SU-DHL-6 (cell line): ENCODE data around the gene EPHA6.

Experiments
- H2AFZ ChIP-seq: fragments of 200-600 bp; sonication (generic); 2 replicates; pipeline ENCODE4 v1.6.1; 2014; ENCODE audit warnings: low read depth, mild to moderate bottlenecking, moderate library complexity, mixed read lengths, antibody characterized with exemption, low read length; ENCODE audit not compliant: severe bottlenecking
- H3F3A ChIP-seq: fragments of 200-600 bp; shearing (Covaris generic); 2 replicates; pipeline ENCODE4 v1.6.0; 2016; ENCODE audit warnings: antibody characterized with exemption, mild to moderate bottlenecking; ENCODE audit not compliant: insufficient read depth
- H3K27ac ChIP-seq: fragments of 200-600 bp; sonication (generic); 2 replicates; pipeline ENCODE4 v1.5.1; 2016; ENCODE audit warnings: low read depth, mild to moderate bottlenecking, low read length, moderate library complexity, mixed read lengths
- H3K27me3 ChIP-seq: fragments of 200-600 bp; sonication (generic), shearing (Covaris generic); 2 replicates; pipeline ENCODE4 v1.6.0; 2014; ENCODE audit warnings: mild to moderate bottlenecking, low read length
- H3K36me3 ChIP-seq: fragments of 200-600 bp; sonication (generic); 2 replicates; pipeline ENCODE4 v1.6.1; 2014; ENCODE audit warnings: mild to moderate bottlenecking, low read length, mixed read lengths
- H3K4me2 ChIP-seq: fragments of 300-600, 200-600 bp; shearing (Covaris generic), sonication (generic); 2 replicates; pipeline ENCODE4 v1.6.0; 2014; ENCODE audit warnings: low read length, low read depth, mild to moderate bottlenecking; ENCODE audit not compliant: poor library complexity, severe bottlenecking
- H3K4me3 ChIP-seq: fragments of 200-600 bp; sonication (generic); 2 replicates; pipeline ENCODE4 v1.5.1; 2014; ENCODE audit warnings: antibody characterized with exemption, low read length, mild to moderate bottlenecking, mixed read lengths; ENCODE audit not compliant: insufficient read depth, poor library complexity, severe bottlenecking
- H3K79me2 ChIP-seq: fragments of 200-600 bp; sonication (generic); 2 replicates; pipeline ENCODE4 v1.6.1; 2014; ENCODE audit warnings: mild to moderate bottlenecking, low read length, moderate library complexity; ENCODE audit not compliant: insufficient read depth
- H3K9ac ChIP-seq: fragments of 200-600 bp; sonication (generic); 2 replicates; pipeline ENCODE4 v1.7.0; 2014; ENCODE audit warnings: mild to moderate bottlenecking, low read length
- H3K9me2 ChIP-seq: fragments of 200-600 bp; sonication (generic); replicated peaks from 2 replicates; pipeline ENCODE4 v1.6.1; 2014; ENCODE audit warnings: low read length; ENCODE audit not compliant: insufficient read depth
- H3K9me3 ChIP-seq: fragments of 200-600 bp; sonication (generic); 2 replicates; pipeline ENCODE4 v1.6.1; 2014; ENCODE audit warnings: low read length, mixed read lengths; ENCODE audit not compliant: insufficient read depth
- H4K20me1 ChIP-seq: fragments of 200-600 bp; sonication (generic); 2 replicates; pipeline ENCODE4 v1.6.1; 2014; ENCODE audit warnings: low read depth, mild to moderate bottlenecking, antibody characterized with exemption, low read length, moderate library complexity, mixed read lengths
- EZH2phosphoT487 ChIP-seq: fragments of 200-600 bp; sonication (generic), shearing (Covaris generic); conservative IDR thresholded peaks from 2 replicates; pipeline ENCODE4 v1.6.1; 2018; ENCODE audit warnings: mild to moderate bottlenecking, antibody characterized with exemption, low read length, moderate library complexity, mixed read lengths
- TF ChIP-seq, protein P1 (sequence below): fragments of 200-600 bp; sonication (generic); IDR thresholded peaks from one replicate; pipeline ENCODE4 v1.5.1; 2017; ENCODE audit warnings: antibody characterized with exemption, mild to moderate bottlenecking, low read length, moderate library complexity; ENCODE audit not compliant: insufficient read depth, poor library complexity, severe bottlenecking

The EPHA6 gene

DNA sequence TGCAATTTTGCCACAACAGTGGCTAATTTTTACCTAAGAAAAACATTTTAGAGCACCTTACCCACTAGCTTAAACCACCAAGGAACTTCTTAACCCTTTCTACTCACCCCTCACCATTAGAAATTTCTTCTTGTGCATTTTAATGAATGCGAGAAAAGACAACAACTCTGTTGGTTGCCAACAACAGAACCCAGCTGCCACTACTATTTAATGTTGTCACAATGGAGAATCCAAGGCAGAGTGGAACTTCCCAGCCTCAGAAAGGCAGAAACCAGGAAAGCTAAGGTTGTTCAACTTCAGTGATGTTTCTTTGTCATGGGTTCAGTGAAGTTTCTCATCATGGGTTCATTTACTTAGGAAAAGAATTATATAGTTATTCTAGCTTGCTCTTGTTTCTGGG is 625.0 kb downstream of the EPHA6 start:
- H3K4me3 ChIP-seq: no peak overlapping the region

DNA sequence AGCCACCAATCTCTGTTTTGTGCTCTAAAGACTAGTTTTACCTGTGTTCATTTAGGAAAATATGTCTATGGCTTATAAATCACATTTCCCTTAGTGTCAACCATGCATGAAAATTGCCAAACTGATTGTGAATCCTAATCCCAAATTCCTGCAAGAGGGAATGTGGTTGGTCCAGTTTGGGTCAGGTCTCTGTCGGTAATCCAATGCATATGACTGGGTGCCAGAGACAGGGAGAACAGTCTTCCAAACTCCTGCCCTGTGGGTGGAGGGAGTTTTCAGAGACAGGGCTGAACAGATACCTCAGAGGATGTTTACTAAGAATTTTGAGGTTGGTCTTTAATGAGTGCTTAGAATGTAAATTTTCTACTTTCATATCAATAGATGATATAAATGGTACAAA is 649.6 kb downstream of the EPHA6 start:
- no peak overlapping the region for H3K4me2 ChIP-seq
- H4K20me1 ChIP-seq: no peaks in the 10 kb centered on the region
- TF ChIP-seq EZH2phosphoT487: no peak
- TF ChIP-seq, protein P1, sequence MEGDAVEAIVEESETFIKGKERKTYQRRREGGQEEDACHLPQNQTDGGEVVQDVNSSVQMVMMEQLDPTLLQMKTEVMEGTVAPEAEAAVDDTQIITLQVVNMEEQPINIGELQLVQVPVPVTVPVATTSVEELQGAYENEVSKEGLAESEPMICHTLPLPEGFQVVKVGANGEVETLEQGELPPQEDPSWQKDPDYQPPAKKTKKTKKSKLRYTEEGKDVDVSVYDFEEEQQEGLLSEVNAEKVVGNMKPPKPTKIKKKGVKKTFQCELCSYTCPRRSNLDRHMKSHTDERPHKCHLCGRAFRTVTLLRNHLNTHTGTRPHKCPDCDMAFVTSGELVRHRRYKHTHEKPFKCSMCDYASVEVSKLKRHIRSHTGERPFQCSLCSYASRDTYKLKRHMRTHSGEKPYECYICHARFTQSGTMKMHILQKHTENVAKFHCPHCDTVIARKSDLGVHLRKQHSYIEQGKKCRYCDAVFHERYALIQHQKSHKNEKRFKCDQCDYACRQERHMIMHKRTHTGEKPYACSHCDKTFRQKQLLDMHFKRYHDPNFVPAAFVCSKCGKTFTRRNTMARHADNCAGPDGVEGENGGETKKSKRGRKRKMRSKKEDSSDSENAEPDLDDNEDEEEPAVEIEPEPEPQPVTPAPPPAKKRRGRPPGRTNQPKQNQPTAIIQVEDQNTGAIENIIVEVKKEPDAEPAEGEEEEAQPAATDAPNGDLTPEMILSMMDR: no peak
- no peak overlapping the region for H2AFZ ChIP-seq
- no peak overlapping the region for H3K4me3 ChIP-seq
- no peak overlapping the region for H3K27ac ChIP-seq
- H3K27me3 ChIP-seq: no peaks in the 10 kb centered on the region
- H3K9me2 ChIP-seq: no peaks in the 10 kb centered on the region
- no peaks in the 10 kb centered on the region for H3K9me3 ChIP-seq
- no peaks in the 10 kb centered on the region for H3F3A ChIP-seq
- H3K36me3 ChIP-seq: no peaks in the 10 kb centered on the region
- H3K9ac ChIP-seq: no peak overlapping the region
- no peaks in the 10 kb centered on the region for H3K79me2 ChIP-seq

More for the DNA sequence above, 625.0 kb downstream of the EPHA6 start:
- H3F3A ChIP-seq: no peaks in the 10 kb centered on the region
- no peaks in the 10 kb centered on the region for H3K27me3 ChIP-seq
- no peaks in the 10 kb centered on the region for H3K9me3 ChIP-seq
- no peak overlapping the region for H3K27ac ChIP-seq
- no peaks in the 10 kb centered on the region for H3K79me2 ChIP-seq
- H3K4me2 ChIP-seq: no peak overlapping the region
- no peaks in the 10 kb centered on the region; the same call in 1 of the 2 replicates for H3K36me3 ChIP-seq
- no peaks in the 10 kb centered on the region for H4K20me1 ChIP-seq
- H3K9ac ChIP-seq: no peak overlapping the region
- H2AFZ ChIP-seq: no peak overlapping the region
- TF ChIP-seq EZH2phosphoT487: no peak
- TF ChIP-seq, protein P1: no peak
- H3K9me2 ChIP-seq: no peaks in the 10 kb centered on the region

DNA sequence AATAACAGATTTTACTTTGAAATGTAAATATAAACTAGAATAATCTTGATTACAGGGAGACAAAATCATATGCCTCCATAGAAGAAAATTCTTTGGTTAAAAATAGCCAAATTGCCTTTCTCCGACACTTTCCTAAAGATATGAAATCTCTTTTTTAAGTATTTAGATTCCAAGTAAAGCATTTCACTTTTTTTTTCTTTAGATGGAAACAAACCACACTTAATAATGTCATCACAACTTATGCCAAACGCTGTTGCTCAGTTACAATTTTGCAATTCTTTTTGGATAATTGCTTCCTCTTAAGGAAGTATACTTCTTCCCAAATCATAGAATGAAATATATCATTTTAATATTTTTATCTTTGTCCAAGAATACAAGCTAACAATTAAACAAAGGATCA is 656.1 kb downstream of the EPHA6 start:
- Histone ChIP-seq H3K36me3 (no peaks in the 10 kb centered on the region), H3K27ac (no peak overlapping the region), H3K4me3 (no peak overlapping the region), H4K20me1 (no peaks in the 10 kb centered on the region), H3K9me2 (no peaks in the 10 kb centered on the region), H3K27me3 (no peaks in the 10 kb centered on the region), H3K9ac (no peak overlapping the region), H3K79me2 (no peaks in the 10 kb centered on the region), H3K4me2 (no peak overlapping the region), H3F3A (no peaks in the 10 kb centered on the region), H2AFZ (no peak overlapping the region), H3K9me3 (no peaks in the 10 kb centered on the region)
- TF ChIP-seq, protein P1: no peak
- no peak for TF ChIP-seq EZH2phosphoT487
